HepG2 (cell line): ENCODE measurements around the gene KLHL21. TPM values are rescaled to one million over a fixed set of nuclear protein-coding genes. Genes with fewer than 3 reads are reported as not detected.

Source experiments
- BCL6 ChIP-seq: IDR thresholded peaks from 2 replicates; pipeline ENCODE4 v1.6.1; 2016; ENCODE audit warnings: missing genetic modification reagents, missing compliant biosample characterization
- CC2D1A ChIP-seq: sonication (generic); formaldehyde crosslinking; IDR thresholded peaks from 2 replicates; pipeline ENCODE4 v1.8.1; 2023; ENCODE audit warnings: mild to moderate bottlenecking, missing genetic modification reagents
- DRAP1 ChIP-seq: IDR thresholded peaks from 2 replicates; pipeline ENCODE4 v1.6.1; 2016; ENCODE audit warnings: missing genetic modification reagents, missing compliant biosample characterization
- ELF3 ChIP-seq: IDR thresholded peaks from 2 replicates; pipeline ENCODE4 v1.6.1; 2016; ENCODE audit warnings: missing genetic modification reagents, missing compliant biosample characterization
- KDM3A ChIP-seq: IDR thresholded peaks from 2 replicates; pipeline ENCODE4 v1.6.1; 2018; ENCODE audit warnings: low read depth, missing compliant biosample characterization
- MAZ ChIP-seq, 2 experiments: sonication (generic) in 1 of 2; formaldehyde crosslinking in 1 of 2; IDR thresholded peaks; 2 replicates each; pipeline versions ENCODE4 v1.5.0 to v1.6.1; 2012 to 2020; ENCODE audit warnings: low read depth in 2 of 2, mild to moderate bottlenecking in 2 of 2, borderline replicate concordance in 1 of 2, improper control_type of control experiment in 1 of 2, low read length in 1 of 2, missing genetic modification reagents in 1 of 2, moderate library complexity in 1 of 2
- MED13 ChIP-seq: sonication (generic); formaldehyde crosslinking; IDR thresholded peaks from 2 replicates; pipeline ENCODE4 v1.5.0; 2020; ENCODE audit warnings: missing genetic modification reagents
- MTF1 ChIP-seq: sonication (generic); formaldehyde crosslinking; IDR thresholded peaks from 2 replicates; pipeline ENCODE4 v1.5.0; 2020; ENCODE audit warnings: missing genetic modification reagents
- NAIF1 ChIP-seq: sonication (generic); formaldehyde crosslinking; IDR thresholded peaks from 2 replicates; pipeline ENCODE4 v1.5.0; 2020; ENCODE audit warnings: mild to moderate bottlenecking, missing genetic modification reagents, borderline replicate concordance
- NR2F1 ChIP-seq, 2 experiments: fragments of 450-650 bp in 1 of 2; formaldehyde crosslinking in 1 of 2; IDR thresholded peaks; 2 replicates each; pipeline versions ENCODE4 v1.5.0 to v1.6.1; 2016 to 2020; ENCODE audit warnings: mild to moderate bottlenecking in 1 of 2, missing compliant biosample characterization in 1 of 2, missing genetic modification reagents in 1 of 2, moderate library complexity in 1 of 2
- NR3C1 ChIP-seq: sonication (generic); formaldehyde crosslinking; IDR thresholded peaks from 2 replicates; pipeline ENCODE4 v1.4.0; 2020; ENCODE audit warnings: missing genetic modification reagents
- PAXIP1 ChIP-seq: sonication (generic); formaldehyde crosslinking; conservative IDR thresholded peaks from 2 replicates; pipeline ENCODE4 v1.4.0; 2020; ENCODE audit warnings: mild to moderate bottlenecking, missing genetic modification reagents, moderate library complexity
- PHF8 ChIP-seq: sonication (generic); formaldehyde crosslinking; IDR thresholded peaks from 2 replicates; pipeline ENCODE4 v1.5.0; 2020; ENCODE audit warnings: missing genetic modification reagents
- RBM39 ChIP-seq: fragments of 200-400 bp; formaldehyde crosslinking; IDR thresholded peaks from one replicate; pipeline ENCODE4 v1.6.1; 2018; ENCODE audit warnings: antibody characterized with exemption, mild to moderate bottlenecking, low read depth, low read length; ENCODE audit not compliant: poor library complexity, severe bottlenecking
- RFXAP ChIP-seq: sonication (generic); formaldehyde crosslinking; IDR thresholded peaks from 2 replicates; pipeline ENCODE4 v1.4.0; 2020; ENCODE audit warnings: missing genetic modification reagents, borderline replicate concordance
- RNF219 ChIP-seq: sonication (generic); formaldehyde crosslinking; IDR thresholded peaks from 2 replicates; pipeline ENCODE4 v1.5.0; 2020; ENCODE audit warnings: mild to moderate bottlenecking, missing genetic modification reagents
- SNAPC2 ChIP-seq: sonication (generic); formaldehyde crosslinking; IDR thresholded peaks from 2 replicates; pipeline ENCODE4 v1.8.1; 2022; ENCODE audit warnings: mild to moderate bottlenecking, missing genetic modification reagents
- SP4 ChIP-seq: sonication (generic); formaldehyde crosslinking; IDR thresholded peaks from 2 replicates; pipeline ENCODE4 v1.8.1; 2023; ENCODE audit warnings: mild to moderate bottlenecking, missing genetic modification reagents
- TBP ChIP-seq: sonication (generic); formaldehyde crosslinking; IDR thresholded peaks from 2 replicates; pipeline ENCODE4 v1.5.0; 2020; ENCODE audit warnings: missing genetic modification reagents
- TFDP1 ChIP-seq: IDR thresholded peaks from 2 replicates; pipeline ENCODE4 v1.6.1; 2016; ENCODE audit warnings: missing compliant biosample characterization, missing genetic modification reagents, borderline replicate concordance
- ZNF205 ChIP-seq: IDR thresholded peaks from 2 replicates; pipeline ENCODE4 v1.6.1; 2018; ENCODE audit warnings: missing biosample characterization, missing genetic modification reagents
- ZNF451 ChIP-seq: sonication (generic); formaldehyde crosslinking; IDR thresholded peaks from 2 replicates; pipeline ENCODE4 v1.5.0; 2020; ENCODE audit warnings: mild to moderate bottlenecking, missing genetic modification reagents
- polyA plus RNA-seq, 8 experiments: library from polyadenylated mRNA; depleted of rRNA in 3 of 8; stranded (reverse) in 7 of 8; unstranded in 1 of 8; fragments of >200 nt; fragmentation: Illumina TruSeq in 4 of 8; extraction: Trizol in 4 of 8; gene quantifications; 2 replicates each; pipeline versions ENCODE4 v1.2.1 to v1.2.3, GENCODE V29; 2011 to 2016; ENCODE audit warnings: low read depth in 4 of 8, missing spikeins in 1 of 8, mixed read lengths in 1 of 8; ENCODE audit not compliant: insufficient read depth in 1 of 8
- total RNA-seq, 5 experiments: library from RNA; depleted of rRNA; stranded (reverse); fragments of >200 nt; fragmentation: Illumina TruSeq; extraction: Trizol; gene quantifications; 2 replicates each; pipeline ENCODE4 v1.2.3, GENCODE V29; 2016; ENCODE audit warnings: low read depth in 1 of 5

KLHL21 gene
- total and polyA plus RNA-seq, 2 of the 13 experiments (the other 11 are each of a cell fraction or from before 2014, with no cell fraction given) = 14.8 to 25.0 TPM

GRCh38 chr1:6582370-6582769 is 20.3 kb downstream of the KLHL21 start (continued):
- TF ChIP-seq DRAP1 (CRISPR knock-in tag) = no peak
- peak; percentile 94 for TF ChIP-seq PAXIP1 (CRISPR knock-in tag)
- TF ChIP-seq CC2D1A (CRISPR knock-in tag) = no peak
- TF ChIP-seq TFDP1 (CRISPR knock-in tag) = no peak
- TF ChIP-seq PHF8 (CRISPR knock-in tag) = peak; percentile 45
- no peak for TF ChIP-seq RFXAP (CRISPR knock-in tag)
- TF ChIP-seq BCL6 (CRISPR knock-in tag) = peak; percentile 67
- TF ChIP-seq SP4 (CRISPR knock-in tag) = peak; percentile 38; the same call in 1 of the 2 replicates
- TF ChIP-seq MED13 (CRISPR knock-in tag) = no peak
- TF ChIP-seq RBM39 = no peak
- TF ChIP-seq NR2F1 (CRISPR knock-in tag; IDR thresholded peaks at IDR 0.05) = peak; percentile 28 to 44; a peak in 2 of 4 replicates
- TF ChIP-seq SNAPC2 (CRISPR knock-in tag) = no peak
- no peak for TF ChIP-seq RNF219 (CRISPR knock-in tag)
- no peak for TF ChIP-seq MTF1
- TF ChIP-seq NR3C1 = no peak
- no peak for TF ChIP-seq ZNF451 (CRISPR knock-in tag)
- 0 out of 2 replicates have a peak, but pooled peaks have one; percentile 17 for TF ChIP-seq NAIF1 (CRISPR knock-in tag)
- 0 out of 2 replicates have a peak, but pooled peaks have one; percentile 75 for TF ChIP-seq KDM3A (CRISPR knock-in tag)
- no peak for TF ChIP-seq TBP (CRISPR knock-in tag)
- TF ChIP-seq ELF3 = peak; percentile 91
- no peak for TF ChIP-seq MAZ (IDR thresholded peaks at IDR 0.05; ENCODE audit: borderline replicate concordance, low read depth, low read length)
- peak; percentile 52; the same call in 1 of the 2 replicates for TF ChIP-seq MAZ (CRISPR knock-in tag; IDR thresholded peaks at IDR 0.05; ENCODE audit: low read depth)
- peak; percentile 55 for TF ChIP-seq ZNF205 (CRISPR knock-in tag)
